B cell (primary cell): Measurements from ENCODE around the gene DEGS1.

Source experiments
- CTCF ChIP-seq: fragments of 200-600 bp; IDR thresholded peaks from one replicate; pipeline ENCODE4 v1.8.0; 2022; ENCODE audit warnings: antibody characterized with exemption, mild to moderate bottlenecking
- EZH2 ChIP-seq: IDR thresholded peaks from 2 replicates; pipeline ENCODE4 v1.6.1; 2012; ENCODE audit warnings: borderline replicate concordance, low read depth, mild to moderate bottlenecking, moderate library complexity, low read length; ENCODE audit not compliant: insufficient read depth, poor library complexity, severe bottlenecking

GRCh38 chr1:224201383-224201782, 18.3 kb downstream of the DEGS1 start:
- no peak for TF ChIP-seq CTCF
- no peak for TF ChIP-seq EZH2
